Natural killer cell (primary cell): ENCODE data around the gene SMPD3. TPM values are rescaled to one million over a fixed set of nuclear protein-coding genes. Genes with fewer than 3 reads are reported as not detected.

Experiments used
- ATAC-seq, 3 donors: fragments of 150-1000 bp in 2 of 3; fragments of 200-7000 bp in 1 of 3; cut with Tn5 transposase; 1 replicate in 1 of 3; 2 replicates in 2 of 3; pipeline ENCODE4 v1.10.0; 2021; ENCODE audit warnings: mild to moderate bottlenecking in 2 of 3, moderate library complexity in 2 of 3
- DNase-seq, 2 donors: peaks; one replicate each; pipeline versions ENCODE4 v3.0.0 to v3.0.0-alpha.2; 2013 to 2021; ENCODE audit warnings: mixed read lengths in 1 of 2
- H3K27ac ChIP-seq: one replicate; pipeline ENCODE4 v1.5.1; 2013; ENCODE audit warnings: mild to moderate bottlenecking, low read length
- H3K27me3 ChIP-seq: one replicate; pipeline ENCODE4 v1.6.1; 2013; ENCODE audit warnings: low read length; ENCODE audit not compliant: control insufficient read depth, insufficient read depth
- H3K36me3 ChIP-seq: one replicate; pipeline ENCODE4 v1.6.1; 2013; ENCODE audit warnings: low read length; ENCODE audit not compliant: control insufficient read depth, insufficient read depth
- H3K4me1 ChIP-seq: one replicate; pipeline ENCODE4 v1.6.1; 2013; ENCODE audit warnings: low read length; ENCODE audit not compliant: control insufficient read depth, insufficient read depth
- H3K4me3 ChIP-seq: one replicate; pipeline ENCODE4 v1.5.1; 2013; ENCODE audit warnings: low read length
- H3K9me3 ChIP-seq: one replicate; pipeline ENCODE4 v1.6.1; 2013; ENCODE audit warnings: low read length; ENCODE audit not compliant: control insufficient read depth, insufficient read depth
- H3K27ac Mint-ChIP-seq, 2 donors: one replicate each; pipeline ENCODE4 v1.8.0; 2022; ENCODE audit warnings: mild to moderate bottlenecking in 2 of 2, mixed read lengths in 2 of 2, moderate library complexity in 1 of 2
- H3K27me3 Mint-ChIP-seq, 2 donors: one replicate each; pipeline ENCODE4 v1.8.0; 2022; ENCODE audit warnings: low read depth in 2 of 2, mixed read lengths in 2 of 2
- H3K36me3 Mint-ChIP-seq: one replicate; pipeline ENCODE4 v1.8.0; 2022; ENCODE audit warnings: mixed read lengths
- H3K4me1 Mint-ChIP-seq, 2 donors: one replicate each; pipeline ENCODE4 v1.8.0; 2022; ENCODE audit warnings: mixed read lengths in 2 of 2
- H3K4me3 Mint-ChIP-seq: one replicate; pipeline ENCODE4 v1.8.0; 2022; ENCODE audit warnings: mild to moderate bottlenecking, moderate library complexity, mixed read lengths
- H3K9me3 Mint-ChIP-seq, 2 donors: one replicate each; pipeline ENCODE4 v1.8.0; 2022; ENCODE audit warnings: mixed read lengths in 2 of 2
- CTCF ChIP-seq: fragments of 200-600 bp; IDR thresholded peaks from one replicate; pipeline ENCODE4 v1.8.0; 2022; ENCODE audit warnings: antibody characterized with exemption
- WGBS: methylation state at CpG from one replicate; pipeline ENCODE4 v1.1.7; 2013; ENCODE audit warnings: missing lambda C conversion rate; ENCODE audit not compliant: insufficient coverage; 5-methylcytosine and 5-hydroxymethylcytosine counted together
- intact Hi-C: fragments of 100-400 bp; cut with micrococcal nuclease; formaldehyde crosslinking; loops from one replicate; pipeline ENCODE4 v1.14.2; 2022
- total RNA-seq, 4 donors: library from RNA; stranded (reverse); fragments of 120-200 nt in 1 of 4; gene quantifications; one replicate each; pipeline versions ENCODE4 v1.2.3 to v1.2.4, GENCODE V29; 2013 to 2022

Gene SMPD3
- total RNA-seq, 3 donors from 2014 or later (not counting 1 experiment from before 2014, with no cell fraction given), result 2.4 to 13.3 (median 3.2) TPM

- 88% methylated on average over 6 of the region's 6 CpGs for WGBS
- H3K27ac Mint-ChIP-seq, result no peak overlapping the region
These were observed 36.2 kb downstream of the SMPD3 start for GRCh38 chr16:68412061-68412460.

GRCh38 chr16:68411086-68411485 is 37.2 kb downstream of the SMPD3 start:
- peak overlapping the region in 1 of 2 donors; percentile 57 for H3K27ac Mint-ChIP-seq
- WGBS, result 88% methylated on average over 2 of the region's 2 CpGs
- Histone ChIP-seq H3K9me3 (no peaks in the 10 kb centered on the region), H3K27me3 (no peaks in the 10 kb centered on the region), H3K27ac (no peak overlapping the region), H3K4me1 (peaks cover 31% of the 10 kb centered on the region), H3K36me3 (no peaks in the 10 kb centered on the region), H3K4me3 (no peak overlapping the region)
- ATAC-seq, result no peak
- no peak overlapping the region for H3K4me3 Mint-ChIP-seq
- H3K4me1 Mint-ChIP-seq, result peaks cover under 1 to 16% of the 10 kb centered on the region in 2 donors
- DNase-seq, result no peak
- no peaks in the 10 kb centered on the region for H3K36me3 Mint-ChIP-seq
- no peak for TF ChIP-seq CTCF
- H3K9me3 Mint-ChIP-seq, result no peaks in the 10 kb centered on the region
- peaks cover 5 to 7% of the 10 kb centered on the region in 2 donors for H3K27me3 Mint-ChIP-seq
- intact Hi-C loops, result no loop called here

More at GRCh38 chr16:68412061-68412460, 36.2 kb downstream of the SMPD3 start:
- TF ChIP-seq CTCF, result no peak
- ATAC-seq, result no peak
- Histone ChIP-seq H3K27ac (no peak overlapping the region), H3K4me3 (no peak overlapping the region), H3K4me1 (peaks cover 40% of the 10 kb centered on the region), H3K9me3 (no peaks in the 10 kb centered on the region), H3K27me3 (no peaks in the 10 kb centered on the region), H3K36me3 (no peaks in the 10 kb centered on the region)
- DNase-seq, result no peak
- peaks cover 8 to 24% of the 10 kb centered on the region in 2 donors for H3K4me1 Mint-ChIP-seq
- no peaks in the 10 kb centered on the region for H3K27me3 Mint-ChIP-seq
- no peaks in the 10 kb centered on the region for H3K9me3 Mint-ChIP-seq
- intact Hi-C loops, result no loop called here
- no peaks in the 10 kb centered on the region for H3K36me3 Mint-ChIP-seq
- H3K4me3 Mint-ChIP-seq, result no peak overlapping the region

- Histone ChIP-seq H3K27me3 (no peaks in the 10 kb centered on the region), H3K4me3 (no peak overlapping the region), H3K9me3 (no peaks in the 10 kb centered on the region), H3K4me1 (peaks cover 27% of the 10 kb centered on the region), H3K36me3 (no peaks in the 10 kb centered on the region), H3K27ac (no peak overlapping the region)
- Mint-ChIP-seq H3K4me3 (no peak overlapping the region), H3K27me3 (peaks cover 5 to 7% of the 10 kb centered on the region in 2 donors), H3K27ac (no peak overlapping the region), H3K4me1 (peaks cover 0 to 15% of the 10 kb centered on the region in 2 donors), H3K9me3 (no peaks in the 10 kb centered on the region), H3K36me3 (no peaks in the 10 kb centered on the region)
- no peak for DNase-seq
- intact Hi-C loops, result no loop called here
- TF ChIP-seq CTCF, result no peak
- no peak for ATAC-seq
- WGBS, result 83% methylated on average over 6 of the region's 6 CpGs
These were observed 39.3 kb downstream of the SMPD3 start for GRCh38 chr16:68408967-68409366.

- H3K27me3 Mint-ChIP-seq, result peaks cover 5 to 7% of the 10 kb centered on the region in 2 donors
- H3K4me1 ChIP-seq, result peaks cover 27% of the 10 kb centered on the region
- WGBS, result 93% methylated on average over 1 of the region's 1 CpG
- DNase-seq, result no peak
- TF ChIP-seq CTCF, result no peak
- H3K36me3 Mint-ChIP-seq, result no peaks in the 10 kb centered on the region
- H3K36me3 ChIP-seq, result no peaks in the 10 kb centered on the region
- H3K27me3 ChIP-seq, result no peaks in the 10 kb centered on the region
- H3K4me1 Mint-ChIP-seq, result peaks cover 0 to 15% of the 10 kb centered on the region in 2 donors
- H3K4me3 Mint-ChIP-seq, result no peak overlapping the region
- H3K27ac ChIP-seq, result no peak overlapping the region
- H3K4me3 ChIP-seq, result no peak overlapping the region
- H3K9me3 ChIP-seq, result no peaks in the 10 kb centered on the region
- H3K9me3 Mint-ChIP-seq, result no peaks in the 10 kb centered on the region
- ATAC-seq, result no peak
- intact Hi-C loops, result no loop called here
- no peak overlapping the region for H3K27ac Mint-ChIP-seq
These were observed 39.9 kb downstream of the SMPD3 start for GRCh38 chr16:68408428-68408827.
